WTC11 (cell line): ENCODE measurements around the gene CACNB3. TPM values are rescaled to one million over a fixed set of nuclear protein-coding genes. Genes with fewer than 3 reads are reported as not detected.

Experiments
- ATAC-seq: fragments of 200-7000 bp; cut with Tn5 transposase; 2 replicates; pipeline ENCODE4 v1.10.0; 2021; ENCODE audit warnings: mild to moderate bottlenecking, moderate library complexity
- CTCF ChIA-PET: fragments of 300-600 bp; sonication (Branson Sonifier 250); formaldehyde crosslinking; loops from one replicate; lab custom pipeline; 2021; ENCODE audit warnings: antibody characterized with exemption; lab: Charles Lee
- POLR2A ChIA-PET: fragments of 350-600 bp; sonication (Branson Sonifier 250); formaldehyde crosslinking; loops from one replicate; lab custom pipeline; 2021; ENCODE audit warnings: antibody characterized with exemption; lab: Charles Lee
- DNase-seq: peaks from one replicate; pipeline ENCODE4 v3.0.0; 2021; ENCODE audit warnings: low spot score
- H3K27ac Mint-ChIP-seq: 2 replicates; pipeline ENCODE4 v1.8.0; 2021; ENCODE audit warnings: mixed read lengths
- H3K27me3 Mint-ChIP-seq: 2 replicates; pipeline ENCODE4 v1.8.0; 2021; ENCODE audit warnings: low read depth, mild to moderate bottlenecking, moderate library complexity, mixed read lengths
- H3K36me3 Mint-ChIP-seq: 2 replicates; pipeline ENCODE4 v1.8.0; 2021; ENCODE audit warnings: mixed read lengths
- H3K4me1 Mint-ChIP-seq: 2 replicates; pipeline ENCODE4 v1.8.0; 2022; ENCODE audit warnings: mixed read lengths
- H3K4me3 Mint-ChIP-seq: 2 replicates; pipeline ENCODE4 v1.8.0; 2021; ENCODE audit warnings: mild to moderate bottlenecking, moderate library complexity, mixed read lengths
- H3K9me3 Mint-ChIP-seq: 2 replicates; pipeline ENCODE4 v1.8.0; 2021; ENCODE audit warnings: mixed read lengths
- ATF1 ChIP-seq: sonication (generic); formaldehyde crosslinking; IDR thresholded peaks from 2 replicates; pipeline ENCODE4 v1.8.1; 2023; ENCODE audit warnings: mild to moderate bottlenecking, moderate library complexity, missing genetic modification reagents
- EMX1 ChIP-seq: fragments of 250-450 bp; sonication (Bioruptor Pico); IDR thresholded peaks from 2 replicates; pipeline ENCODE4 v1.8.0; 2021; ENCODE audit warnings: mild to moderate bottlenecking
- FOXK1 ChIP-seq: sonication (generic); formaldehyde crosslinking; IDR thresholded peaks from 2 replicates; pipeline ENCODE4 v1.8.0; 2022; ENCODE audit warnings: mild to moderate bottlenecking, moderate library complexity, missing genetic modification reagents
- FOXP1 ChIP-seq: sonication (generic); formaldehyde crosslinking; IDR thresholded peaks from 2 replicates; pipeline ENCODE4 v1.8.0; 2022; ENCODE audit warnings: missing genetic modification reagents, mild to moderate bottlenecking, moderate library complexity, borderline replicate concordance
- GABPB1 ChIP-seq: sonication (generic); formaldehyde crosslinking; IDR thresholded peaks from 2 replicates; pipeline ENCODE4 v1.8.1; 2023; ENCODE audit warnings: mild to moderate bottlenecking, missing genetic modification reagents
- NFYB ChIP-seq: sonication (generic); formaldehyde crosslinking; conservative IDR thresholded peaks from 2 replicates; pipeline ENCODE4 v1.8.0; 2022; ENCODE audit warnings: low read depth, missing genetic modification reagents
- NR3C1 ChIP-seq: sonication (generic); formaldehyde crosslinking; conservative IDR thresholded peaks from 2 replicates; pipeline ENCODE4 v1.8.1; 2023; ENCODE audit warnings: low read depth, mild to moderate bottlenecking, missing genetic modification reagents
- PRRX2 ChIP-seq: fragments of 250-450 bp; sonication (Bioruptor Pico); IDR thresholded peaks from 2 replicates; pipeline ENCODE4 v1.8.0; 2021; ENCODE audit warnings: mild to moderate bottlenecking
- RORB ChIP-seq: fragments of 250-450 bp; sonication (Bioruptor Pico); IDR thresholded peaks from 2 replicates; pipeline ENCODE4 v1.9.0; 2021; ENCODE audit warnings: mild to moderate bottlenecking
- SOX15 ChIP-seq: fragments of 250-450 bp; sonication (Bioruptor Pico); IDR thresholded peaks from 2 replicates; pipeline ENCODE4 v1.9.0; 2021; ENCODE audit warnings: mild to moderate bottlenecking
- SP1 ChIP-seq: sonication (generic); formaldehyde crosslinking; conservative IDR thresholded peaks from 2 replicates; pipeline ENCODE4 v1.8.1; 2022; ENCODE audit warnings: missing genetic modification reagents
- ZNF232 ChIP-seq: sonication (generic); formaldehyde crosslinking; IDR thresholded peaks from 2 replicates; pipeline ENCODE4 v1.8.0; 2022; ENCODE audit warnings: mild to moderate bottlenecking, missing genetic modification reagents
- total RNA-seq: library from RNA; stranded (reverse); gene quantifications from 3 replicates; pipeline ENCODE4 v1.2.3, GENCODE V29; 2021
- TF ChIP-seq, protein P1 (sequence below): sonication (generic); formaldehyde crosslinking; IDR thresholded peaks from 2 replicates; pipeline ENCODE4 v1.8.1; 2022; ENCODE audit warnings: low read depth, mild to moderate bottlenecking, moderate library complexity, missing genetic modification reagents, borderline replicate concordance
- TF ChIP-seq, protein P2 (sequence below): sonication (generic); formaldehyde crosslinking; IDR thresholded peaks from 2 replicates; pipeline ENCODE4 v1.8.0; 2022; ENCODE audit warnings: mild to moderate bottlenecking, missing genetic modification reagents
- TF ChIP-seq, protein P3 (sequence below): fragments of 250-450 bp; sonication (Bioruptor Pico); IDR thresholded peaks from 2 replicates; pipeline ENCODE4 v1.9.0; 2021; ENCODE audit warnings: mild to moderate bottlenecking
- TF ChIP-seq, protein P4 (sequence below): fragments of 250-450 bp; sonication (Bioruptor Pico); IDR thresholded peaks from 2 replicates; pipeline ENCODE4 v1.9.0; 2021; ENCODE audit warnings: moderate library complexity, mild to moderate bottlenecking, inconsistent platforms, borderline replicate concordance
- TF ChIP-seq, protein P5 (sequence below): sonication (generic); formaldehyde crosslinking; IDR thresholded peaks from 2 replicates; pipeline ENCODE4 v1.8.1; 2022; ENCODE audit warnings: missing genetic modification reagents, borderline replicate concordance
- TF ChIP-seq, protein P6 (sequence below): sonication (generic); formaldehyde crosslinking; IDR thresholded peaks from 2 replicates; pipeline ENCODE4 v1.8.0; 2022; ENCODE audit warnings: mild to moderate bottlenecking, missing genetic modification reagents
- TF ChIP-seq, protein P7 (sequence below): fragments of 250-450 bp; sonication (Bioruptor Pico); IDR thresholded peaks from 2 replicates; pipeline ENCODE4 v1.8.0; 2021; ENCODE audit warnings: mild to moderate bottlenecking
- TF ChIP-seq, protein P8 (sequence below): sonication (generic); formaldehyde crosslinking; conservative IDR thresholded peaks from 2 replicates; pipeline ENCODE4 v1.8.1; 2022; ENCODE audit warnings: mild to moderate bottlenecking, missing genetic modification reagents

The CACNB3 gene
- total RNA-seq, 1 experiment from 2014 or later = 17.0 TPM

DNA sequence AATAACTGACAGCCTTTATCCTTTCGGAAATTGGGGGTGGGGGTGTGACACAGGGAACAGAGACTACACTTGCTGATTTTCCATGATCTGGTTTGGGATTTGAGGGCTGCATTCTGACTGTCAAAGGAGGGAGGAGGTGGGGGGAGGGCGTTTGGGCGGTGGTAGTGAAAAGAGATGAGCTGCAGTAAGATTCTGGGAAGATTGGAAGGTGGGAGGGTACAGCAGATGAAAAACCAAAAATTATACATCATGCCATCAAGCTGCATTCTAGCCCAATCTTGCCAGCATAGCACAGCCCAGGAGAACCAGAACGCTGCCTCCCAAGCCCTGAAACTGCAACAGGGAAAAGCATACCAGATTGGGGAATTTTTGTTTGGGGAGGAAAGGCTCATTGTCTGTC, 45.0 kb downstream of the CACNB3 start:
- Mint-ChIP-seq H3K27me3 (peaks cover 6% of the 10 kb centered on the region; the same call in 1 of the 2 replicates), H3K9me3 (no peaks in the 10 kb centered on the region), H3K36me3 (peaks cover 15% of the 10 kb centered on the region), H3K27ac (no peak overlapping the region), H3K4me3 (peak overlapping the region; percentile 11), H3K4me1 (peaks cover 44% of the 10 kb centered on the region)
- no peak for ATAC-seq
- DNase-seq = no peak
- ChIA-PET CTCF (interaction anchor here (0.7 to 8.3 kb wide), 4 partner anchors 9 to 57 kb away, joined by 3 to 134 read pairs (median 69); partner anchors contain the start of gene DDX23), POLR2A (interaction anchor here (0.9 kb wide), 1 partner anchor 28 kb away, joined by 3 read pairs; no protein-coding TSS in a partner anchor)
- no peak for TF ChIP-seq ATF1
- no peak for TF ChIP-seq FOXK1 (CRISPR knock-in tag)
- TF ChIP-seq, protein P1, sequence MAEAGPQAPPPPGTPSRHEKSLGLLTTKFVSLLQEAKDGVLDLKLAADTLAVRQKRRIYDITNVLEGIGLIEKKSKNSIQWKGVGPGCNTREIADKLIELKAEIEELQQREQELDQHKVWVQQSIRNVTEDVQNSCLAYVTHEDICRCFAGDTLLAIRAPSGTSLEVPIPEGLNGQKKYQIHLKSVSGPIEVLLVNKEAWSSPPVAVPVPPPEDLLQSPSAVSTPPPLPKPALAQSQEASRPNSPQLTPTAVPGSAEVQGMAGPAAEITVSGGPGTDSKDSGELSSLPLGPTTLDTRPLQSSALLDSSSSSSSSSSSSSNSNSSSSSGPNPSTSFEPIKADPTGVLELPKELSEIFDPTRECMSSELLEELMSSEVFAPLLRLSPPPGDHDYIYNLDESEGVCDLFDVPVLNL (CRISPR knock-in tag) = no peak
- TF ChIP-seq GABPB1 (CRISPR knock-in tag) = no peak
- TF ChIP-seq, protein P2, sequence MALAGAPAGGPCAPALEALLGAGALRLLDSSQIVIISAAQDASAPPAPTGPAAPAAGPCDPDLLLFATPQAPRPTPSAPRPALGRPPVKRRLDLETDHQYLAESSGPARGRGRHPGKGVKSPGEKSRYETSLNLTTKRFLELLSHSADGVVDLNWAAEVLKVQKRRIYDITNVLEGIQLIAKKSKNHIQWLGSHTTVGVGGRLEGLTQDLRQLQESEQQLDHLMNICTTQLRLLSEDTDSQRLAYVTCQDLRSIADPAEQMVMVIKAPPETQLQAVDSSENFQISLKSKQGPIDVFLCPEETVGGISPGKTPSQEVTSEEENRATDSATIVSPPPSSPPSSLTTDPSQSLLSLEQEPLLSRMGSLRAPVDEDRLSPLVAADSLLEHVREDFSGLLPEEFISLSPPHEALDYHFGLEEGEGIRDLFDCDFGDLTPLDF (CRISPR knock-in tag) = no peak
- TF ChIP-seq FOXP1 (CRISPR knock-in tag) = no peak
- TF ChIP-seq NR3C1 (CRISPR knock-in tag) = no peak

DNA sequence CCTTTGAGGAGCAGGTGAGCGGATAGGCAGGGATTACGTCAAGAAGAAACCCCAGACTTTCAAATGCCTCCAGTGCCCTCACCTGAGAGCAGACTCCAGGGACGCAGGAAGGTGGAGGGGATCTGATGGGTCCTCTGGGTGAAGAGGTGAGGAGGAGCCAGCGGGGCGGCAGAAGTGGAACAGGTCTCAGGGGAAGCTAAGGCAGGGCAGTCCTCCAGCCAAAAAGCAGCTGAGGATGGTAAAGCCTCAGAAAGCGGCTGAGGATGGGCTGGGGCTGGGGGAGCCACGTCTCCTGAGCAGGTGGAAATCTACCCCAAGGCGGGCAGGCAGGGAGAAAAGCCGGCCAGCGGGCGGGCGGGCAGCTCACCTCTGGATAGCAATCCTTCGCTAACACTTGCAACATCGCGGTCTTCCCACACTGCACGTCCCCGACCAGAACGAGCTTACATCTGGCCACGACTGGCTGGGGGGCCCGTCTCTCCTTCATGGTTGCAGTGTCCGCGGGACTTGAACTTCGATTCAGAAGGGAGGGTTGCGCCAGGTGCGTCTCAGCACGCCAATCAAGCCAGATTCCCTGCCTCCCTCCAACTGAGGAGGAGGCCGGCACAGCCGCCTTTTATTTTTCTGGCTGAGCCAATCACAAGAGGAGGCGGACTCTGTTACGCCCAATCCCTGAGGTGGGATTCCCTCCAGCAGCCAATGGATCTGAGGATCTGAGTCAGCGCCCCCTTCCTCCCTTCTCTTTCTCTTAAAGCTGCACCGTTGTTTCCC, 47.2 kb downstream of the CACNB3 start, which contains the start of gene RND1:
Gene RND1 (minus strand): TSS at position 590 of the 771 bp plus-strand sequence. CDS start 103 bp downstream, at position 487.
- Mint-ChIP-seq H3K27me3 (peaks cover 6% of the 10 kb centered on the region; the same call in 1 of the 2 replicates), H3K9me3 (no peaks in the 10 kb centered on the region), H3K4me3 (peak within 1 kb of the TSS; percentile 91), H3K36me3 (peaks cover 15% of the 10 kb centered on the region), H3K4me1 (peaks cover 44% of the 10 kb centered on the region), H3K27ac (peak within 1 kb of the TSS; percentile 94)
- DNase-seq (peak; percentile 92), ATAC-seq (peak; percentile 96)
- CTCF ChIA-PET = interaction anchor here (0.6 to 8.3 kb wide), 20 partner anchors 11 to 178 kb away, joined by 3 to 134 read pairs (median 5); partner anchors contain the start of genes ARF3, CACNB3, DDX23 and WNT1
- POLR2A ChIA-PET = interaction anchor here (0.6 to 2.8 kb wide), 15 partner anchors 8 to 653 kb away, joined by 3 to 32 read pairs (median 3); partner anchors contain the start of genes ARF3 and DDX23
- TF ChIP-seq, protein P3, sequence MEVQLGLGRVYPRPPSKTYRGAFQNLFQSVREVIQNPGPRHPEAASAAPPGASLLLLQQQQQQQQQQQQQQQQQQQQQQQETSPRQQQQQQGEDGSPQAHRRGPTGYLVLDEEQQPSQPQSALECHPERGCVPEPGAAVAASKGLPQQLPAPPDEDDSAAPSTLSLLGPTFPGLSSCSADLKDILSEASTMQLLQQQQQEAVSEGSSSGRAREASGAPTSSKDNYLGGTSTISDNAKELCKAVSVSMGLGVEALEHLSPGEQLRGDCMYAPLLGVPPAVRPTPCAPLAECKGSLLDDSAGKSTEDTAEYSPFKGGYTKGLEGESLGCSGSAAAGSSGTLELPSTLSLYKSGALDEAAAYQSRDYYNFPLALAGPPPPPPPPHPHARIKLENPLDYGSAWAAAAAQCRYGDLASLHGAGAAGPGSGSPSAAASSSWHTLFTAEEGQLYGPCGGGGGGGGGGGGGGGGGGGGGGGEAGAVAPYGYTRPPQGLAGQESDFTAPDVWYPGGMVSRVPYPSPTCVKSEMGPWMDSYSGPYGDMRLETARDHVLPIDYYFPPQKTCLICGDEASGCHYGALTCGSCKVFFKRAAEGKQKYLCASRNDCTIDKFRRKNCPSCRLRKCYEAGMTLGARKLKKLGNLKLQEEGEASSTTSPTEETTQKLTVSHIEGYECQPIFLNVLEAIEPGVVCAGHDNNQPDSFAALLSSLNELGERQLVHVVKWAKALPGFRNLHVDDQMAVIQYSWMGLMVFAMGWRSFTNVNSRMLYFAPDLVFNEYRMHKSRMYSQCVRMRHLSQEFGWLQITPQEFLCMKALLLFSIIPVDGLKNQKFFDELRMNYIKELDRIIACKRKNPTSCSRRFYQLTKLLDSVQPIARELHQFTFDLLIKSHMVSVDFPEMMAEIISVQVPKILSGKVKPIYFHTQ (CRISPR knock-in tag) = peak; percentile 77; the same call in 1 of the 2 replicates
- no peak for TF ChIP-seq ZNF232 (CRISPR knock-in tag)
- TF ChIP-seq SP1 (CRISPR knock-in tag) = peak; percentile 60
- TF ChIP-seq, protein P4, sequence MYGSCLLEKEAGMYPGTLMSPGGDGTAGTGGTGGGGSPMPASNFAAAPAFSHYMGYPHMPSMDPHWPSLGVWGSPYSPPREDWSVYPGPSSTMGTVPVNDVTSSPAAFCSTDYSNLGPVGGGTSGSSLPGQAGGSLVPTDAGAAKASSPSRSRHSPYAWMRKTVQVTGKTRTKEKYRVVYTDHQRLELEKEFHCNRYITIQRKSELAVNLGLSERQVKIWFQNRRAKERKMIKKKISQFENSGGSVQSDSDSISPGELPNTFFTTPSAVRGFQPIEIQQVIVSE = no peak
- TF ChIP-seq, protein P5, sequence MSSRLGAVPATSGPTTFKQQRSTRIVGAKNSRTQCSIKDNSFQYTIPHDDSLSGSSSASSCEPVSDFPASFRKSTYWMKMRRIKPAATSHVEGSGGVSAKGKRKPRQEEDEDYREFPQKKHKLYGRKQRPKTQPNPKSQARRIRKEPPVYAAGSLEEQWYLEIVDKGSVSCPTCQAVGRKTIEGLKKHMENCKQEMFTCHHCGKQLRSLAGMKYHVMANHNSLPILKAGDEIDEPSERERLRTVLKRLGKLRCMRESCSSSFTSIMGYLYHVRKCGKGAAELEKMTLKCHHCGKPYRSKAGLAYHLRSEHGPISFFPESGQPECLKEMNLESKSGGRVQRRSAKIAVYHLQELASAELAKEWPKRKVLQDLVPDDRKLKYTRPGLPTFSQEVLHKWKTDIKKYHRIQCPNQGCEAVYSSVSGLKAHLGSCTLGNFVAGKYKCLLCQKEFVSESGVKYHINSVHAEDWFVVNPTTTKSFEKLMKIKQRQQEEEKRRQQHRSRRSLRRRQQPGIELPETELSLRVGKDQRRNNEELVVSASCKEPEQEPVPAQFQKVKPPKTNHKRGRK = no peak
- peak; percentile 89; the same call in 1 of the 2 replicates for TF ChIP-seq RORB (CRISPR knock-in tag)
- TF ChIP-seq FOXP1 (CRISPR knock-in tag) = 0 out of 2 replicates have a peak, but pooled peaks have one; percentile 63
- 0 out of 2 replicates have a peak, but pooled peaks have one; percentile 32 for TF ChIP-seq GABPB1 (CRISPR knock-in tag)
- TF ChIP-seq, protein P6, sequence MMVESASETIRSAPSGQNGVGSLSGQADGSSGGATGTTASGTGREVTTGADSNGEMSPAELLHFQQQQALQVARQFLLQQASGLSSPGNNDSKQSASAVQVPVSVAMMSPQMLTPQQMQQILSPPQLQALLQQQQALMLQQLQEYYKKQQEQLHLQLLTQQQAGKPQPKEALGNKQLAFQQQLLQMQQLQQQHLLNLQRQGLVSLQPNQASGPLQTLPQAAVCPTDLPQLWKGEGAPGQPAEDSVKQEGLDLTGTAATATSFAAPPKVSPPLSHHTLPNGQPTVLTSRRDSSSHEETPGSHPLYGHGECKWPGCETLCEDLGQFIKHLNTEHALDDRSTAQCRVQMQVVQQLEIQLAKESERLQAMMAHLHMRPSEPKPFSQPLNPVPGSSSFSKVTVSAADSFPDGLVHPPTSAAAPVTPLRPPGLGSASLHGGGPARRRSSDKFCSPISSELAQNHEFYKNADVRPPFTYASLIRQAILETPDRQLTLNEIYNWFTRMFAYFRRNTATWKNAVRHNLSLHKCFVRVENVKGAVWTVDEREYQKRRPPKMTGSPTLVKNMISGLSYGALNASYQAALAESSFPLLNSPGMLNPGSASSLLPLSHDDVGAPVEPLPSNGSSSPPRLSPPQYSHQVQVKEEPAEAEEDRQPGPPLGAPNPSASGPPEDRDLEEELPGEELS (CRISPR knock-in tag) = 0 out of 2 replicates have a peak, but pooled peaks have one; percentile 56
- TF ChIP-seq, protein P7, sequence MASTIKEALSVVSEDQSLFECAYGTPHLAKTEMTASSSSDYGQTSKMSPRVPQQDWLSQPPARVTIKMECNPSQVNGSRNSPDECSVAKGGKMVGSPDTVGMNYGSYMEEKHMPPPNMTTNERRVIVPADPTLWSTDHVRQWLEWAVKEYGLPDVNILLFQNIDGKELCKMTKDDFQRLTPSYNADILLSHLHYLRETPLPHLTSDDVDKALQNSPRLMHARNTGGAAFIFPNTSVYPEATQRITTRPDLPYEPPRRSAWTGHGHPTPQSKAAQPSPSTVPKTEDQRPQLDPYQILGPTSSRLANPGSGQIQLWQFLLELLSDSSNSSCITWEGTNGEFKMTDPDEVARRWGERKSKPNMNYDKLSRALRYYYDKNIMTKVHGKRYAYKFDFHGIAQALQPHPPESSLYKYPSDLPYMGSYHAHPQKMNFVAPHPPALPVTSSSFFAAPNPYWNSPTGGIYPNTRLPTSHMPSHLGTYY (CRISPR knock-in tag) = peak; percentile 83; the same call in 1 of the 2 replicates
- TF ChIP-seq NFYB = peak; percentile 81
- no peak for TF ChIP-seq SOX15 (CRISPR knock-in tag)
- TF ChIP-seq, protein P8, sequence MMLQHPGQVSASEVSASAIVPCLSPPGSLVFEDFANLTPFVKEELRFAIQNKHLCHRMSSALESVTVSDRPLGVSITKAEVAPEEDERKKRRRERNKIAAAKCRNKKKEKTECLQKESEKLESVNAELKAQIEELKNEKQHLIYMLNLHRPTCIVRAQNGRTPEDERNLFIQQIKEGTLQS = no peak
- TF ChIP-seq EMX1 (CRISPR knock-in tag) = peak; percentile 60; the same call in 1 of the 2 replicates
- 0 out of 2 replicates have a peak, but pooled peaks have one; percentile 42 for TF ChIP-seq PRRX2 (CRISPR knock-in tag)
